ENCODE measurements around the gene THBD. TPM values are rescaled to one million over a fixed set of nuclear protein-coding genes. Genes with fewer than 3 reads are reported as not detected.

THBD gene
- total RNA-seq, 2 donors from 2014 or later: 6.6 to 88.4 TPM

DNA sequence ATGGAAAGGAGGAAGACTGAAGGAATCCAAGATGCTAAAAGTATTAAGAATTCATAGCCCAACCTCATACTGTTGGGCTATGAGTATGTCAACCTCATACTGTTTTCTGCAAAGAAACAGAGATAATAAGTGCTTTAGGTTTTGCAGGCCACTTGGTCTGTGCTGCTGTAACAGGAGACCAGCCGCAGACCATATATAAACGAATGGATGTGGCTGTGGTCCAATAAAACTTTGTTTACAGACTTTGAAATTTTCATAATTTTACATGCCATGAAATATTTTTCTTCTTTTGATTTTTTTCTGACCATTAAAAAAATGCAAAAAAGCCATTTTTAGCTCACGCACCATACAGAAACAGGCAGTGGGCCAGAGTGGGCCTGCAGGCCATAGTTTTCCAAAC is 13.7 kb upstream of the THBD start:
- intact Hi-C loops (cut with DNase I): no loop called here
- H3K27ac ChIP-seq: no peak overlapping the region
- DNase-seq (ENCODE audit: low spot score): no peak
- 77% methylated on average over 3 of the region's 3 CpGs for WGBS
- no peaks in the 10 kb centered on the region for H3K27me3 ChIP-seq (replicated peaks; ENCODE audit: insufficient read depth)
- H3K9me3 ChIP-seq: no peaks in the 10 kb centered on the region
- H3K4me1 ChIP-seq (replicated peaks): no peaks in the 10 kb centered on the region
- no peaks in the 10 kb centered on the region for H3K36me3 ChIP-seq
- TF ChIP-seq POLR2AphosphoS5 (IDR thresholded peaks at IDR 0.05): no peak
- TF ChIP-seq POLR2A (IDR thresholded peaks at IDR 0.05): no peak
- TF ChIP-seq, protein P1, sequence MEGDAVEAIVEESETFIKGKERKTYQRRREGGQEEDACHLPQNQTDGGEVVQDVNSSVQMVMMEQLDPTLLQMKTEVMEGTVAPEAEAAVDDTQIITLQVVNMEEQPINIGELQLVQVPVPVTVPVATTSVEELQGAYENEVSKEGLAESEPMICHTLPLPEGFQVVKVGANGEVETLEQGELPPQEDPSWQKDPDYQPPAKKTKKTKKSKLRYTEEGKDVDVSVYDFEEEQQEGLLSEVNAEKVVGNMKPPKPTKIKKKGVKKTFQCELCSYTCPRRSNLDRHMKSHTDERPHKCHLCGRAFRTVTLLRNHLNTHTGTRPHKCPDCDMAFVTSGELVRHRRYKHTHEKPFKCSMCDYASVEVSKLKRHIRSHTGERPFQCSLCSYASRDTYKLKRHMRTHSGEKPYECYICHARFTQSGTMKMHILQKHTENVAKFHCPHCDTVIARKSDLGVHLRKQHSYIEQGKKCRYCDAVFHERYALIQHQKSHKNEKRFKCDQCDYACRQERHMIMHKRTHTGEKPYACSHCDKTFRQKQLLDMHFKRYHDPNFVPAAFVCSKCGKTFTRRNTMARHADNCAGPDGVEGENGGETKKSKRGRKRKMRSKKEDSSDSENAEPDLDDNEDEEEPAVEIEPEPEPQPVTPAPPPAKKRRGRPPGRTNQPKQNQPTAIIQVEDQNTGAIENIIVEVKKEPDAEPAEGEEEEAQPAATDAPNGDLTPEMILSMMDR (IDR thresholded peaks at IDR 0.05): no peak
- no peak overlapping the region for H3K4me3 ChIP-seq

GRCh38 chr20:23062632-23063031 is 13.2 kb upstream of the THBD start:
- TF ChIP-seq POLR2A (IDR thresholded peaks at IDR 0.05) (no peak), POLR2AphosphoS5 (IDR thresholded peaks at IDR 0.05) (no peak)
- TF ChIP-seq, protein P1 (IDR thresholded peaks at IDR 0.05): no peak
- Histone ChIP-seq H3K27me3 (replicated peaks; ENCODE audit: insufficient read depth) (no peaks in the 10 kb centered on the region), H3K4me1 (replicated peaks) (no peaks in the 10 kb centered on the region), H3K27ac (no peak overlapping the region), H3K36me3 (no peaks in the 10 kb centered on the region), H3K9me3 (no peaks in the 10 kb centered on the region), H3K4me3 (no peak overlapping the region)
- intact Hi-C loops (cut with DNase I): no loop called here
- DNase-seq (ENCODE audit: low spot score): no peak

DNA sequence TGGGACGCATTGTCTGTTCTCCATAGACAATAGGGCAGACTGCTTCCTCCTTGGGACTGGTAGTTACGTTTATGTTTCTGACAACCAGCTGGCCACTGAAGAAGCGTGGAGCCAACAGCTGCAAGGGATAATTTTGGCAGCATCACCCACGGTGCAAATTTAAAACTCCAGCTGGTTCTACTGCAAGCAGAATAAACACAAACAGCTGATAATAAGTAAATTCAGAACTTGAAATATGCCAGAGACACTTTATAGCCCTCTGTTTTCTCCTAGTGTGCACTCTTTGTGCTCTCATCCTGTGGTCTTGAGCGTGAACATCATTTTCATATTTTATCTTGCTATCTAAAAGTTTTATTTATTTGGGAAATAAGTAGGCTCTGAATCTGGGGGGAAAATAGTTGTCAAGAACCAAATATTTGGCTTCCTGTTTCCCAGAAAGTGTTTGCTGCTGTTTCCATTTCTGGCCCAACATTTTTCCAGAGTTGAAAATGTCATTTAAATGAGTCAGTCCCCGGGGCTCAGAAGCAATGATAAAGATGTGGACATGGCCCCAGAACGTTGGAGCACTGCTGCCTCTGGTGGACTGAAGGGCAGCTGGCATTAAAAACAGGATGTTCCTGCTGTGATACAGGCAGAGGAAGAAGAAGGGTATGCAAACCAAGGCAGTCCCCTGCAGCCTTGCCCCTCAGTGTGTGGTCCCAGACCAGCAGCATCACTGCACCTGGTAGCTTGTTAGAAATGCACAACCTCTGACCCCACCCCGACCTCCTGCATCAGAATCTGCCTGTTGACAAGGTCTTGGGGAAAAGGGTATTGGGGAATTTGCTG is 12.5 kb upstream of the THBD start:
- 35% methylated on average over 8 of the region's 8 CpGs for WGBS
- Histone ChIP-seq H3K4me1 (replicated peaks) (no peaks in the 10 kb centered on the region), H3K27me3 (replicated peaks; ENCODE audit: insufficient read depth) (no peaks in the 10 kb centered on the region), H3K36me3 (no peaks in the 10 kb centered on the region), H3K27ac (no peak overlapping the region), H3K9me3 (no peaks in the 10 kb centered on the region), H3K4me3 (no peak overlapping the region)
- TF ChIP-seq, protein P1 (IDR thresholded peaks at IDR 0.05): peak in 1 of 4 experiments; percentile 14
- TF ChIP-seq POLR2A (IDR thresholded peaks at IDR 0.05) (no peak), POLR2AphosphoS5 (IDR thresholded peaks at IDR 0.05) (no peak)
- DNase-seq (ENCODE audit: low spot score): no peak
- intact Hi-C loops (cut with DNase I): no loop called here

GRCh38 chr20:23061262-23061661 is 11.8 kb upstream of the THBD start:
- no peak overlapping the region for H3K27ac ChIP-seq
- H3K27me3 ChIP-seq (replicated peaks; ENCODE audit: insufficient read depth): no peaks in the 10 kb centered on the region
- TF ChIP-seq POLR2A (IDR thresholded peaks at IDR 0.05): no peak
- TF ChIP-seq, protein P1 (IDR thresholded peaks at IDR 0.05): no peak
- TF ChIP-seq POLR2AphosphoS5 (IDR thresholded peaks at IDR 0.05): no peak
- WGBS: 69% methylated on average over 5 of the region's 5 CpGs
- H3K9me3 ChIP-seq: no peaks in the 10 kb centered on the region
- H3K36me3 ChIP-seq: no peaks in the 10 kb centered on the region
- intact Hi-C loops (cut with DNase I): no loop called here
- H3K4me3 ChIP-seq: no peak overlapping the region
- DNase-seq (ENCODE audit: low spot score): no peak
- no peaks in the 10 kb centered on the region for H3K4me1 ChIP-seq (replicated peaks)

DNA sequence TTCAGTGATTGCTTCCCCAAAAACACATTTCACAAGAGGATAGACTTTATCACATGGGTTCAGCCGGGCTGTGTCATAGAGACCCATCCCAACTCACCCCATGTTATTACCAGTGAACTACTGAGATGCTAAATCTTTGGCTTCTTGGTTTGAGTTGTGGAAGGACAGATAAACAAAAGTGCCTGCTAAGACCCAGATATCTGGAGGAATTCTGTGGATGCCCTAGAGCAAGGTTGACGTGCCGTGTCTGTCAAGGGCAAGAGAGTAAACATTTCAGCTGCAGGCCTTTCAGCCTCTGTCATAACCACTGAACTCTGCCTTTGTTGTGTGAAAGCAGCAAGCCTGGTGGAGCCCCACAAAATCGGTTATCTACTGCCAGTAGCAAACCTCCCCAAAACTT is 11.2 kb upstream of the THBD start:
- no peak for DNase-seq (ENCODE audit: low spot score)
- Histone ChIP-seq H3K27me3 (replicated peaks; ENCODE audit: insufficient read depth) (no peaks in the 10 kb centered on the region), H3K27ac (no peak overlapping the region), H3K4me1 (replicated peaks) (no peaks in the 10 kb centered on the region), H3K4me3 (no peak overlapping the region), H3K9me3 (no peaks in the 10 kb centered on the region), H3K36me3 (no peaks in the 10 kb centered on the region)
- intact Hi-C loops (cut with DNase I): no loop called here
- TF ChIP-seq POLR2AphosphoS5 (IDR thresholded peaks at IDR 0.05) (no peak), POLR2A (IDR thresholded peaks at IDR 0.05) (no peak)
- TF ChIP-seq, protein P1 (IDR thresholded peaks at IDR 0.05): no peak
- WGBS: 72% methylated on average over 4 of the region's 4 CpGs

Data from prostate gland (tissue), 2 donors.